ENCODE data around the gene PRAMEF10. TPM values are rescaled to one million over a fixed set of nuclear protein-coding genes. Genes with fewer than 3 reads are reported as not detected.

The PRAMEF10 gene
- total RNA-seq, 2 experiments from 2014 or later, result not detected

Other genes with a start within 250 kb of the PRAMEF10 start
- gene AADACL3, start 182.2 kb downstream of the PRAMEF10 start, total RNA-seq, result not detected
- not detected for gene CFAP107, start 152.1 kb downstream of the PRAMEF10 start, total RNA-seq
- gene PRAMEF12, start 124.5 kb downstream of the PRAMEF10 start, total RNA-seq, result not detected
- gene PRAMEF1, start 106.9 kb downstream of the PRAMEF10 start, total RNA-seq, result not detected
- gene PRAMEF11, start 66.9 kb downstream of the PRAMEF10 start, total RNA-seq, result not detected
- gene HNRNPCL1, start 49.5 kb downstream of the PRAMEF10 start, total RNA-seq, result not detected
- not detected for gene PRAMEF2, start 41.2 kb downstream of the PRAMEF10 start, total RNA-seq
- not detected for gene PRAMEF4, start 12.1 kb downstream of the PRAMEF10 start, total RNA-seq
- not detected for gene PRAMEF7, start 18.3 kb upstream of the PRAMEF10 start, total RNA-seq
- not detected for gene PRAMEF6, start 49.3 kb upstream of the PRAMEF10 start, total RNA-seq
- not detected for gene PRAMEF27, start 158.3 kb upstream of the PRAMEF10 start, total RNA-seq
- gene HNRNPCL3, start 162.5 kb upstream of the PRAMEF10 start, total RNA-seq, result not detected
- gene PRAMEF25, start 172.5 kb upstream of the PRAMEF10 start, total RNA-seq, result not detected
- gene HNRNPCL2, start 218.6 kb upstream of the PRAMEF10 start, total RNA-seq, result not detected

All from activated naive CD8-positive, alpha-beta T cell treated with anti-CD3 and anti-CD28 coated beads for 36 hours (primary cell).